ENCODE results near the gene SULT1A1. TPM values are rescaled to one million over a fixed set of nuclear protein-coding genes. Genes with fewer than 3 reads are reported as not detected.
A peak's percentile ranks its signal among the peaks of the same experiment; 100 is the strongest.
"Not testable (repeated sequence)": the region's sequence is repeated elsewhere in the genome, so short reads cannot be mapped to it uniquely, and the experiment has no call there.

Gene SULT1A1
- total RNA-seq, 1 donor from 2014 or later, result 5.3 TPM

GRCh38 chr16:28569968-28570752, 39.7 kb downstream of the SULT1A1 start:
- H3K9me3 Mint-ChIP-seq (ENCODE audit: unreplicated experiment), result peaks cover 5% of the 10 kb centered on the region
- H3K27me3 Mint-ChIP-seq (ENCODE audit: unreplicated experiment), result peaks cover 2% of the 10 kb centered on the region
- no peak overlapping the region for H3K27ac Mint-ChIP-seq (ENCODE audit: unreplicated experiment)
- H3K4me3 Mint-ChIP-seq (ENCODE audit: unreplicated experiment), result no peak overlapping the region
- H3K36me3 Mint-ChIP-seq (ENCODE audit: low read depth, unreplicated experiment), result peaks cover 22% of the 10 kb centered on the region
- no peak for DNase-seq (ENCODE audit: low spot score)
- no peak for TF ChIP-seq CTCF (IDR thresholded peaks at IDR 0.05; ENCODE audit: unreplicated experiment)
- peaks cover 24% of the 10 kb centered on the region for H3K4me1 Mint-ChIP-seq (ENCODE audit: unreplicated experiment)

- DNase-seq (ENCODE audit: low spot score), result no peak
- H3K4me3 Mint-ChIP-seq (ENCODE audit: unreplicated experiment), result no peak overlapping the region
- peaks cover 22% of the 10 kb centered on the region for H3K36me3 Mint-ChIP-seq (ENCODE audit: low read depth, unreplicated experiment)
- no peak for TF ChIP-seq CTCF (IDR thresholded peaks at IDR 0.05; ENCODE audit: unreplicated experiment)
- H3K4me1 Mint-ChIP-seq (ENCODE audit: unreplicated experiment), result peaks cover 18% of the 10 kb centered on the region
- H3K27ac Mint-ChIP-seq (ENCODE audit: unreplicated experiment), result no peak overlapping the region
- H3K9me3 Mint-ChIP-seq (ENCODE audit: unreplicated experiment), result peaks cover 5% of the 10 kb centered on the region
- H3K27me3 Mint-ChIP-seq (ENCODE audit: unreplicated experiment), result peaks cover 2% of the 10 kb centered on the region
These were observed 40.8 kb downstream of the SULT1A1 start for GRCh38 chr16:28569021-28569420.

- DNase-seq (ENCODE audit: low spot score), result no peak
- H3K27ac Mint-ChIP-seq (ENCODE audit: unreplicated experiment), result no peak overlapping the region
- peaks cover 16% of the 10 kb centered on the region for H3K36me3 Mint-ChIP-seq (ENCODE audit: low read depth, unreplicated experiment)
- TF ChIP-seq CTCF (IDR thresholded peaks at IDR 0.05; ENCODE audit: unreplicated experiment), result no peak
- peaks cover 5% of the 10 kb centered on the region for H3K9me3 Mint-ChIP-seq (ENCODE audit: unreplicated experiment)
- H3K4me1 Mint-ChIP-seq (ENCODE audit: unreplicated experiment), result peaks cover under 1% of the 10 kb centered on the region
- no peaks in the 10 kb centered on the region for H3K27me3 Mint-ChIP-seq (ENCODE audit: unreplicated experiment)
- H3K4me3 Mint-ChIP-seq (ENCODE audit: unreplicated experiment), result peak overlapping the region; percentile 8
These were observed 42.6 kb downstream of the SULT1A1 start for GRCh38 chr16:28567292-28567691.

GRCh38 chr16:28566233-28566925, 43.5 kb downstream of the SULT1A1 start:
- H3K4me1 Mint-ChIP-seq (ENCODE audit: unreplicated experiment), result not testable (repeated sequence)

GRCh38 chr16:28563218-28563617, 46.6 kb downstream of the SULT1A1 start:
- Mint-ChIP-seq H3K27ac (ENCODE audit: unreplicated experiment) (no peak overlapping the region), H3K9me3 (ENCODE audit: unreplicated experiment) (peaks cover 5% of the 10 kb centered on the region), H3K4me1 (ENCODE audit: unreplicated experiment) (peaks cover 9% of the 10 kb centered on the region), H3K36me3 (ENCODE audit: low read depth, unreplicated experiment) (peaks cover 23% of the 10 kb centered on the region), H3K27me3 (ENCODE audit: unreplicated experiment) (no peaks in the 10 kb centered on the region), H3K4me3 (ENCODE audit: unreplicated experiment) (no peak overlapping the region)
- DNase-seq (ENCODE audit: low spot score), result no peak
- TF ChIP-seq CTCF (IDR thresholded peaks at IDR 0.05; ENCODE audit: unreplicated experiment), result no peak

More at GRCh38 chr16:28566233-28566925, 43.5 kb downstream of the SULT1A1 start:
- not testable (repeated sequence) for H3K9me3 Mint-ChIP-seq (ENCODE audit: unreplicated experiment); H3K27ac Mint-ChIP-seq (ENCODE audit: unreplicated experiment); DNase-seq (ENCODE audit: low spot score); H3K27me3 Mint-ChIP-seq (ENCODE audit: unreplicated experiment); H3K4me3 Mint-ChIP-seq (ENCODE audit: unreplicated experiment)
- H3K36me3 Mint-ChIP-seq (ENCODE audit: low read depth, unreplicated experiment), result peaks cover 16% of the 10 kb centered on the region
